ENCODE data around the gene JTB. TPM values are rescaled to one million over a fixed set of nuclear protein-coding genes. Genes with fewer than 3 reads are reported as not detected.

The JTB gene
- total RNA-seq, 1 experiment from 2014 or later, result 134 TPM

DNA sequence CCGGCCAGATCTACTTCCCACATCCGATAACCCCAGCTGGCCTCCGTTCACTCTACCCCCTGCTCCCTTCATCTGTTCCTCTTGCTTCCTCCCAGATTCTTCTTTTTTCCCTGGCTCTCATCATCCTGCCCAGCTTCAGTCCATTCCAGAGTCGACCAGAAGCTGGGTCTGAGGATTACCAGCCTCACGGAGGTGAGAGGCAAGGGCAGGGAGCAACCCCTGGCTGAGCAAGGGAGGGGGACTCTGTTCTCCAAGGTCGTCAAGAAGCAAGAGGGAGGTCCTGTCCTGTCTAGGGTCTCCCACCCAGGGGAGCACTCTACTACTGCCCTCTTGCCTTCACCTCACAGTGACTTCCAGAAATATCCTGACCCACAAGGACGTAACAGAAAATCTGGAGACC is 3.9 kb downstream of the JTB start:
- ChIA-PET CTCF (no interaction called here), POLR2A (no interaction called here)
- intact Hi-C loops (cut with micrococcal nuclease; ENCODE audit: unreplicated experiment) (no loop called here), in situ Hi-C loops (cut with HindIII; ENCODE audit: low pct_unique_long_range_greater_than_20kb, low sequenced_read_pairs) (no loop called here)
- no peak for ATAC-seq
- H3K4me1 ChIP-seq (ENCODE audit: control insufficient read depth, insufficient read depth, low read length), result peaks cover 7% of the 10 kb centered on the region
- no peaks in the 10 kb centered on the region; the same call in 1 of the 2 replicates for H3K36me3 ChIP-seq (ENCODE audit: control insufficient read depth, insufficient read depth, low read length)
- BruUV-seq (replicated peaks), result no TSS peak
- no peak overlapping the region for H3K27ac ChIP-seq (ENCODE audit: low read length)
- TF ChIP-seq, protein P1, sequence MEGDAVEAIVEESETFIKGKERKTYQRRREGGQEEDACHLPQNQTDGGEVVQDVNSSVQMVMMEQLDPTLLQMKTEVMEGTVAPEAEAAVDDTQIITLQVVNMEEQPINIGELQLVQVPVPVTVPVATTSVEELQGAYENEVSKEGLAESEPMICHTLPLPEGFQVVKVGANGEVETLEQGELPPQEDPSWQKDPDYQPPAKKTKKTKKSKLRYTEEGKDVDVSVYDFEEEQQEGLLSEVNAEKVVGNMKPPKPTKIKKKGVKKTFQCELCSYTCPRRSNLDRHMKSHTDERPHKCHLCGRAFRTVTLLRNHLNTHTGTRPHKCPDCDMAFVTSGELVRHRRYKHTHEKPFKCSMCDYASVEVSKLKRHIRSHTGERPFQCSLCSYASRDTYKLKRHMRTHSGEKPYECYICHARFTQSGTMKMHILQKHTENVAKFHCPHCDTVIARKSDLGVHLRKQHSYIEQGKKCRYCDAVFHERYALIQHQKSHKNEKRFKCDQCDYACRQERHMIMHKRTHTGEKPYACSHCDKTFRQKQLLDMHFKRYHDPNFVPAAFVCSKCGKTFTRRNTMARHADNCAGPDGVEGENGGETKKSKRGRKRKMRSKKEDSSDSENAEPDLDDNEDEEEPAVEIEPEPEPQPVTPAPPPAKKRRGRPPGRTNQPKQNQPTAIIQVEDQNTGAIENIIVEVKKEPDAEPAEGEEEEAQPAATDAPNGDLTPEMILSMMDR (IDR thresholded peaks at IDR 0.05), result no peak
- TF ChIP-seq SIN3A (IDR thresholded peaks at IDR 0.05; ENCODE audit: borderline replicate concordance, insufficient read depth, low read depth, low read length), result no peak
- TF ChIP-seq, protein P2, sequence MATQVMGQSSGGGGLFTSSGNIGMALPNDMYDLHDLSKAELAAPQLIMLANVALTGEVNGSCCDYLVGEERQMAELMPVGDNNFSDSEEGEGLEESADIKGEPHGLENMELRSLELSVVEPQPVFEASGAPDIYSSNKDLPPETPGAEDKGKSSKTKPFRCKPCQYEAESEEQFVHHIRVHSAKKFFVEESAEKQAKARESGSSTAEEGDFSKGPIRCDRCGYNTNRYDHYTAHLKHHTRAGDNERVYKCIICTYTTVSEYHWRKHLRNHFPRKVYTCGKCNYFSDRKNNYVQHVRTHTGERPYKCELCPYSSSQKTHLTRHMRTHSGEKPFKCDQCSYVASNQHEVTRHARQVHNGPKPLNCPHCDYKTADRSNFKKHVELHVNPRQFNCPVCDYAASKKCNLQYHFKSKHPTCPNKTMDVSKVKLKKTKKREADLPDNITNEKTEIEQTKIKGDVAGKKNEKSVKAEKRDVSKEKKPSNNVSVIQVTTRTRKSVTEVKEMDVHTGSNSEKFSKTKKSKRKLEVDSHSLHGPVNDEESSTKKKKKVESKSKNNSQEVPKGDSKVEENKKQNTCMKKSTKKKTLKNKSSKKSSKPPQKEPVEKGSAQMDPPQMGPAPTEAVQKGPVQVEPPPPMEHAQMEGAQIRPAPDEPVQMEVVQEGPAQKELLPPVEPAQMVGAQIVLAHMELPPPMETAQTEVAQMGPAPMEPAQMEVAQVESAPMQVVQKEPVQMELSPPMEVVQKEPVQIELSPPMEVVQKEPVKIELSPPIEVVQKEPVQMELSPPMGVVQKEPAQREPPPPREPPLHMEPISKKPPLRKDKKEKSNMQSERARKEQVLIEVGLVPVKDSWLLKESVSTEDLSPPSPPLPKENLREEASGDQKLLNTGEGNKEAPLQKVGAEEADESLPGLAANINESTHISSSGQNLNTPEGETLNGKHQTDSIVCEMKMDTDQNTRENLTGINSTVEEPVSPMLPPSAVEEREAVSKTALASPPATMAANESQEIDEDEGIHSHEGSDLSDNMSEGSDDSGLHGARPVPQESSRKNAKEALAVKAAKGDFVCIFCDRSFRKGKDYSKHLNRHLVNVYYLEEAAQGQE (IDR thresholded peaks at IDR 0.05; ENCODE audit: insufficient read depth in 1 of 2, low read depth in 2 of 2, low read length in 1 of 2), result no peak
- no peak for TF ChIP-seq POLR2AphosphoS5 (IDR thresholded peaks at IDR 0.05; ENCODE audit: low read depth, low read length)
- TF ChIP-seq TCF7L2 (IDR thresholded peaks at IDR 0.05; ENCODE audit: low read depth, low read length), result no peak
- no peak overlapping the region for H3K4me3 ChIP-seq (ENCODE audit: low read depth in 2 of 2, low read length in 2 of 2)
- no peak for DNase-seq (ENCODE audit: low read depth, low spot score)
- no peaks in the 10 kb centered on the region for H3K9me3 ChIP-seq (ENCODE audit: control insufficient read depth, insufficient read depth, low read depth, low read length)
- H3K27me3 ChIP-seq (ENCODE audit: control insufficient read depth, insufficient read depth, low read length), result no peaks in the 10 kb centered on the region

DNA sequence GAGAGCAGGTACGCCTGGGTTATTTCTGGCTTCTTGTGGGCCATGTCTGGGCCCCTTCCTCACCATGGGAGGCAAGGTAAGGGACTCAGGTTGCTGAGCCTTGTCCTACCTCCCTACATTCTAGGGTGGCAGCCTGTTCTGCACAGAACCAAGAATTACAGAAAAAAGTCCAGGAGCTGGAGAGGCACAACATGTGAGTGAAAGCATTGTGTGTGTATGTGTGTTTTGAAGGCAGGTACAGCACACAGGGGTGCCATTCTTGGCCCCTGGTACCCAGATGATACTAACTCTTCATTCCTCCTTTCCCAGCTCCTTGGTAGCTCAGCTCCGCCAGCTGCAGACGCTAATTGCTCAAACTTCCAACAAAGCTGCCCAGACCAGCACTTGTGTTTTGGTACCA is 4.4 kb downstream of the JTB start:
- no peak overlapping the region for H3K27ac ChIP-seq (ENCODE audit: low read length)
- H3K27me3 ChIP-seq (ENCODE audit: control insufficient read depth, insufficient read depth, low read length), result no peaks in the 10 kb centered on the region
- TF ChIP-seq POLR2AphosphoS5 (IDR thresholded peaks at IDR 0.05; ENCODE audit: low read depth, low read length), result 0 out of 2 replicates have a peak, but pooled peaks have one; percentile 25
- TF ChIP-seq, protein P2 (IDR thresholded peaks at IDR 0.05; ENCODE audit: insufficient read depth in 1 of 2, low read depth in 2 of 2, low read length in 1 of 2), result no peak
- TF ChIP-seq, protein P1 (IDR thresholded peaks at IDR 0.05), result no peak
- TF ChIP-seq SIN3A (IDR thresholded peaks at IDR 0.05; ENCODE audit: borderline replicate concordance, insufficient read depth, low read depth, low read length), result no peak
- ChIA-PET POLR2A (no interaction called here), CTCF (no interaction called here)
- no TSS peak for BruUV-seq (replicated peaks)
- DNase-seq (ENCODE audit: low read depth, low spot score), result no peak
- peaks cover 8% of the 10 kb centered on the region; the same call in 1 of the 2 replicates for H3K4me1 ChIP-seq (ENCODE audit: control insufficient read depth, insufficient read depth, low read length)
- H3K36me3 ChIP-seq (ENCODE audit: control insufficient read depth, insufficient read depth, low read length), result no peaks in the 10 kb centered on the region; the same call in 1 of the 2 replicates
- no peak overlapping the region for H3K4me3 ChIP-seq (ENCODE audit: low read depth in 2 of 2, low read length in 2 of 2)
- no peak for ATAC-seq
- no peaks in the 10 kb centered on the region for H3K9me3 ChIP-seq (ENCODE audit: control insufficient read depth, insufficient read depth, low read depth, low read length)
- intact Hi-C loops (cut with micrococcal nuclease; ENCODE audit: unreplicated experiment), result no loop called here
- in situ Hi-C loops (cut with HindIII; ENCODE audit: low pct_unique_long_range_greater_than_20kb, low sequenced_read_pairs), result no loop called here
